GM18907 (cell line): ENCODE results near the gene AFTPH.
"Not testable (repeated sequence)": the region's sequence is repeated elsewhere in the genome, so short reads cannot be mapped to it uniquely, and the experiment has no call there.

Source experiments
- ATAC-seq: cut with Tn5 transposase; IDR thresholded peaks from one replicate; pipeline ENCODE4 v1.9.1; 2021; ENCODE audit warnings: mild to moderate bottlenecking, moderate library complexity; ENCODE audit not compliant: unreplicated experiment

Gene AFTPH

DNA sequence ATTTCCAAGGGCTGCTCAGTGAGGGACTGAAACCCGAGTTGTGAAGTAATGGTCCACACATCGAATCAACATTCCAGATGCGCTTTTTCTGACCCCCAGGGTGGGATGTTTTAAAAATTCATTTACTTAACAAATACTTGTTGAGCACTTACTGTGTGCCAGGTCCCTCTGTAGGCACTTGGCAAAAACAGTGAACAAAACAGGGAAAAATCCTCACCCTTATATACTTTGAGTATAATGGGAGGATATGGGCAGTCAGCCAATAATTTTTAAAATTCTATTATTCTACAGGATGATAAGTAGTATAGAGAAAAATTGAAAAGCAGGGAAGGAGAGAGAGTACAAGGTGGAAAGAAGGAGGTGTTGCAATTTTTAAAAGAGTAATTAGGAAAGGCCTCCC, 31.3 kb upstream of the AFTPH start:
- no peak for ATAC-seq

GRCh38 chr2:64493788-64494187, 30.3 kb upstream of the AFTPH start:
- ATAC-seq, result no peak

- no peak for ATAC-seq
These were observed 25.7 kb upstream of the AFTPH start for GRCh38 chr2:64498438-64498837.

- ATAC-seq, result no peak
These were observed 23.6 kb upstream of the AFTPH start for GRCh38 chr2:64500549-64500948.

- ATAC-seq, result no peak
These were observed 22.2 kb upstream of the AFTPH start for GRCh38 chr2:64501946-64502345.

DNA sequence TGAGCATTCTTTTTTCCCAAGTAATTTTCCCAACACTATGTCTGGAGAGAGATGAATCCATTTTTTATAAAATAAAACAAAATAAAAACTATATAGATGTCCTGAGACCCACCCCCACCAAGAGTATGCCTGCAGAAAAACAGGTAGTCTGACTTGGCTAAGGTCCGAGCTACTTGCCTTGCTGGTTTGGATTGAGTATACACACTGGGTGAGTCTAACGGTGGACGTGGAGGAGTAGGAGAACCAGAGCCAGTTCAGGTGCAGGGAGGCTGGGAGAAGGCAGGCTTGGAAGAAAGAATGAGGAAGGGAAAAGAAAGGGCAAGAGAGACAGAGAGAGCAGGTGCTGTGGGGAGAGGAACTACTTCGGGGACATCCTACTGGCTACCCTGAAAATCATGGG, 21.3 kb upstream of the AFTPH start:
- no peak for ATAC-seq

DNA sequence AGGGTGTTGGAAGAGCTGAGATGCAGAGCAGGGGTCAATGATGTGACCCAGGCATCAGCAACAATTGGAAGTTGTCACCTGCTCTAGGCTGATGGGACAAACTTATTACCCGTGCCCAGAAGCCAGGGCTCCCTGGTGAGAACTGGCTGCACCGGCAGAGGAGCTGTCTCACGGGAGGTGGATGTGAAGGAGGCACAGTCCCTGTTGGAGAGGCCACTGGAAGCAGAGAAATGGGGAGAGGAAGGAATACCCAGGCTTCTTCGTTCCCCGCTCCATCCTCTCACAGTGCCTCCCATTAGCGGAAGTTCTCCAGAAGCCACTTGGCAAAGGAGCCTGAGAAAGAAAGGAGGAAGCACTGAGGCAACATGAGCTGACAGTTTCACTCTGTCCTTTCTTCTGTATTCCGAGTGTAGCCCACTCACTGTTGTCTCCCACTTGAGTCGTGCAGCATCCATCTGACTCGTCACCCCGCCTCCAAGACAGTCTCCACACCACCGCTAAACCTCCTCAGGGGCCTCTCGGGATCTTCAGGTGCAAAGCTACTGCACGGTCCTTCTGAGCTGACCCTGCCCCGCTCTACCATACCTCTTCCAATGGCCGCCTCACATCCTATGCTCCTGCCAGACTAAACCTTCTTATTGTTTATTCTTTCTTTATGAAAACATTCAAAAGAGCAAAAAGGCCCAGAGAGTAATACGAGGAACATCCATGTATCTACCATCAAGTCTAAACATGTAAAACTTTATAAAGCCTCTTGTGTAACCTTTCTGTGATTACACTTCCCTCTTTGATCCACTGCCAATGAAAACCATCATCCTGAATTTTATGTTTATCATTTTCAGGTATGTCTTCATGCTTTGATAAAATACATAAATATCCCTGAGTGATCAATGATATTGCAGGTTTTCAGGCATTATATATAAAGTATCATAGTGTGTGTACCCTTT, 19.1 kb upstream of the AFTPH start:
- no peak for ATAC-seq

DNA sequence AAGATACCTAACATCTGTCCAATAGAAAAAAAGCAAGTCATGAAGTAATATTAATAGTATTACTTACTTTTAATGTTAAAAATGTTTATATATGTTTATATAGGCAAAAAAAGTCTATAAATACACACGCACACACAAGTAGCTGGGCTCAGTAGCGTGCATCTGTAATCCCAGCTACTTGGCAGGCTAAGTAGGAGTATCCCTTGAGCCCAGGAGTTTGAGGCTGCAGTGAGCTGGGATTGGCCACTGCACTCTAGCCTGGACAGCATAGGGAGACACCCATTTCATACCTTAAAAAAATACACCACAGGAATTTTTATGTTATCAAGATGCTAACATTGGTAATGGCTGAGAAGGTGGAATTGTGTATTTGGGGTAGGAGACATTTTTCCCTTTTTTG, 17.4 kb upstream of the AFTPH start:
- ATAC-seq, result no peak

- no peak for ATAC-seq
These were observed 10.1 kb upstream of the AFTPH start for GRCh38 chr2:64514008-64514407.

DNA sequence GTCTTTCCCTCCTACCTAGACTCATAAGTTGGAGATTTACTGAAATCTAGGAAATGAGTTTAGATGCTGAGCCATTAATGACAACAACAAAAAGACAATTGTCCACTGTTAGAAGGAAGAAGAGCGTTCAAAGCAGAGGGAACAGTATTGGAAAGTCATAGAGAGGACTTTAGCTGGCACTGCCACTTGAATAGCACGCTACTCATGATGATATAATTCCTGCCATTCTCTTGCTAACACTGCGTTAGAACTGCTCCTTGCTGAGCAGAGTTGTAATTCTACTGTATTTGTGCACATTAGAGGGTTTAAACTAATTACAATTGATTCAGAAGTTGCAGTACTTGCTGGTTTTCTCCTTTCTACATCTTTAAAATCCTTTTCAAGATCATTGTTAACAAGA, 9.0 kb upstream of the AFTPH start:
- no peak for ATAC-seq

GRCh38 chr2:64516651-64517510, 7.2 kb upstream of the AFTPH start:
- ATAC-seq, result no peak

DNA sequence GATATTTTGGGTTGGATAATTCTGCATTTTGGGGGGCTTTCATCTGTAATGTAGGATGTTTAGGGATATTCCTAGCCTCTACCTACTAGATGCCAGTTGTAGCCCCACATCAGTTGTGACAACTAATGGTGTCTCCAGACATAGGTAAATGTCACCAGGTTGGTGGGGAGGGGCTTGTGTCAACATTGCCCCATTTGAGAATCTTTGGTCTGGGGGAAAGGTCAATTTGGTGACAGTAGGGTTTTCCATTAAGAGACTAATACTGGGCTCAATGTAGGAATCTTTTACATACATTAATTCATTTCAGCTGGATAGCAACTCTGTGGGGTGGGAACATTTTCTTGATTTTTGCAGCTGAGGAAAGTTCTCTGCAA, 6.6 kb upstream of the AFTPH start:
- ATAC-seq, result no peak

DNA sequence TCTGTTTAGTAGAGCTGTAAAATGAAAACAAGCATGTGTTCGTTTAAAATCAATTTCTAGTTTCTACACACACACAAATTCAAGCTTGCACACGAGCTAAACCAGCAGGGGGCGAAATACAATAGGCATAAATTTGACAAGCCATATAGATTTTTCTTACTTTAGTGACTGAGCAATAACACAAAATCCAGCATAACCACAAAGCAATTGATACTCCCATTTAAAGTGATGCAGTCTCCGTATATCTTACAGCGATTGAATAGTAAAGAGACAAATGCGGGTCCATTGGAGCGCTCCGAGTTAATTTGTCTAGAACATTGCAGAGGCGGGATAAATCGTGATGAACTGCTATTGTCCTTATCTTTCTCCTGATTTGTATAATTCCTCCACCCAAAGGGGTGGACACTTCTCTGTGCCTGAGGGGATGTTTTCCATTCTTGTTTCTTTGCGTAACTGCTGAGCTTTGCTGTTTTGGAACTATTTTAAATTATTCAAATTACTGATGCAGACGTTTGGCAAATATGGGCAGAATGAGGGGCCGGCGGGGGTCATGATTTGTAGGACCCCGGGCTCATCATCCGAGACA, 1.2 kb upstream of the AFTPH start:
- no peak for ATAC-seq

GRCh38 chr2:64524604-64525316, 632 bp downstream of the AFTPH start:
- peak; percentile 29 for ATAC-seq

DNA sequence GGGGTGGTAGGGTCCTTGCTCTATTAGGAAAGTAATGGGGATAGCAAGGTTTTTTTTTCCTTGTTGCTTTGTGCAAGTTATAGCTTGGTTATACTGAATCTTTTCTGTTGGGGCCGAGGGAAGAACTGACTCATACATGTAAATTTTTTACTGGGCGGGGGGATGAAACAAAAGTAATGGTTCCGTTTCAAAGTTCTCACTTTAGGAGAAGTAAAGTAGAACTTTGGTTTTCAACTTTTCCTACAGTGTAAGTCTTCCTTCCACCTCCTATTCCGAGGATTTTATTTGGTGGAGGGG, 1.1 kb downstream of the AFTPH start:
- peak; percentile 26 for ATAC-seq

DNA sequence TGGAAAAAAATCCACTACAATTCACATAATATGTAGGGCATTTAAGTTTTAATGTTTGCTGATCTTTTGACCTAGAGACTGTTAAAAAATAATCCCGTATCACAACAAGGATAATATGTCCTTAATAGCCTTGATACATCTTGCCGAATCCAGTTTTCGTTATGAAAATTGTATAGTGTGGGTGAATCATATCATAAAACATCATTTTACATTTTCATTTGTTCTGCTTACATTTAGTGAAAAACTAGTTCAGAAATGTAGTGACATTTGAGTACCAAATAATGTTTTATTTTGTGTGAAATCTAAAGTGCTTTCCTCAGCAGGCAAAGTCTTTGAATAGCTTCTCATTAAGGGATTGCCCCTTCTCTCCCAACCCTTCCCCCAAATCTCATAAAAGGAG, 1.9 kb downstream of the AFTPH start:
- ATAC-seq, result no peak

DNA sequence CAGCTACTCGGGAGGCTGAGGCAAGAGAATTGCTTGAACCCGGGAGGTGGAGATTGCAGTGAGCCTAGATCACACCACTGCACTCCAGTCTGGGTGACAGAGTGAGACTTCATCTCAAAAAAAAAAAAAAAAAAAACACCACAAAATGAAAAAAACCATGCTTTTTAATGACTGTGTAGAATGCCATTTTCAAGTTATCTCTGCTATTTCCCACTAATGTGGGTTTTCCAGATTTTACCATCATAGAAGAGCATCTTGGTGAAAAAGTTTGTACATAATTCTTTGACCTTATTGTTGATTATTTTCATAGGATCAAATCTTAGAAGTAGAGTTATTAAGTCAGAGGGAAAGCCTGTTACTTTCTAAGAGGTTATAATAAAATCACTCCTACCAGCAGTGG, 6.8 kb downstream of the AFTPH start:
- ATAC-seq, result not testable (repeated sequence)

GRCh38 chr2:64532030-64532429, 7.9 kb downstream of the AFTPH start:
- ATAC-seq, result no peak

- no peak for ATAC-seq
These were observed 9.8 kb downstream of the AFTPH start for GRCh38 chr2:64533882-64534281.

DNA sequence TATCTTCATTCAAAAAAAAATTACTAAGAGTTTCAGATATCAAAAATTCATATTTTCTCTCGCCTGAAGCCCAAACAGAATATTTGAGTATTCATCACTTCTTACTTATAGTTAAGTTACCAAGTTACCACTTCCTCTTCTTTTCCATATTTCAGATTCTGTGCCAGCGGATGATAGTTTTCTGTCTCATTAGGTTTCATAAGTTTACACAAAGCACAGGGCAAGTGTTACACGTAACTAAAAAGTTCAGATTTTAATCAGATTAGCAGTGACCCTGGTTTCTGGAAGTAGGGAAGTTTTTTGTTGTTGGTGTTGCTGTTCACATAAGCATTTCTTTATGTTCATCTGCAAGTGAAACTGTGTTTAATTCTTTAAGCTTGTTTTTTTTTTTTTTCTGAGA, 10.2 kb downstream of the AFTPH start:
- ATAC-seq, result peak; percentile 34

DNA sequence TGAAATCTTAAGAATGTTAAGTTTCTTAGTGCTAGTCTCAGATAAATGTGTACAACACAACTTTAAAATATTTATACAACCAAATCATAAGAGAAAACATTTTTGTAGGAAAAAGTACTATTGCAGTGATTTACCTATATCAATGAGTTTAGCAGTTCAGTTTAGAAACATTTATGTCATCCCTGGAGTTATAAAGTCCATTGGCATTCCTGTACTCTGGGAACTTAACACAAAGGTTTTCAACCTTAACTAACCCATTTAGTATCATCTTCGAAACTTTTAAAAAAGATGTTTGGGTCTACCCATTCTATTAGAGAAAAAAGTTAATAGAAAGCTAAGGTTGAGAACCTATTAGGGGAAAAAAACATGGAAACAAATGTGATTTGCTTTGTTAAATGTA, 10.9 kb downstream of the AFTPH start:
- no peak for ATAC-seq
